ENCODE measurements around the gene SCFD1. TPM values are rescaled to one million over a fixed set of nuclear protein-coding genes. Genes with fewer than 3 reads are reported as not detected.

Gene SCFD1
- total RNA-seq, 1 donor from 2014 or later, result 72.6 TPM

GRCh38 chr14:30648471-30648870 lies 26.4 kb downstream of the SCFD1 start:
- ATAC-seq (no peak), DNase-seq (no peak)
- intact Hi-C loops (cut with DNase I), result no loop called here
- Histone ChIP-seq H3K27ac (no peak overlapping the region), H3K27me3 (no peaks in the 10 kb centered on the region), H3K9me3 (no peaks in the 10 kb centered on the region), H3K4me1 (no peaks in the 10 kb centered on the region), H3K4me3 (no peak overlapping the region), H3K36me3 (peaks cover 76% of the 10 kb centered on the region)
- TF ChIP-seq CTCF (IDR thresholded peaks at IDR 0.05), result no peak

GRCh38 chr14:30651937-30652336 lies 29.8 kb downstream of the SCFD1 start:
- DNase-seq, result no peak
- no peaks in the 10 kb centered on the region for H3K9me3 ChIP-seq
- H3K27ac ChIP-seq, result no peak overlapping the region
- no peak for ATAC-seq
- no peak overlapping the region for H3K4me3 ChIP-seq
- no peaks in the 10 kb centered on the region for H3K4me1 ChIP-seq
- peaks cover 87% of the 10 kb centered on the region for H3K36me3 ChIP-seq
- H3K27me3 ChIP-seq, result no peaks in the 10 kb centered on the region
- TF ChIP-seq CTCF (IDR thresholded peaks at IDR 0.05), result no peak
- intact Hi-C loops (cut with DNase I), result no loop called here

GRCh38 chr14:30655124-30655523 lies 33.0 kb downstream of the SCFD1 start:
- Histone ChIP-seq H3K27me3 (no peaks in the 10 kb centered on the region), H3K36me3 (peaks cover 81% of the 10 kb centered on the region), H3K27ac (no peak overlapping the region), H3K4me1 (no peaks in the 10 kb centered on the region), H3K4me3 (no peak overlapping the region), H3K9me3 (no peaks in the 10 kb centered on the region)
- TF ChIP-seq CTCF (IDR thresholded peaks at IDR 0.05), result no peak
- intact Hi-C loops (cut with DNase I), result no loop called here
- ATAC-seq, result no peak
- DNase-seq, result no peak

GRCh38 chr14:30655658-30656057 lies 33.5 kb downstream of the SCFD1 start:
- no peak overlapping the region for H3K27ac ChIP-seq

GRCh38 chr14:30656190-30656632 lies 34.1 kb downstream of the SCFD1 start:
- Histone ChIP-seq H3K27ac (no peak overlapping the region), H3K9me3 (no peaks in the 10 kb centered on the region), H3K36me3 (peaks cover 79% of the 10 kb centered on the region), H3K27me3 (no peaks in the 10 kb centered on the region), H3K4me1 (no peaks in the 10 kb centered on the region), H3K4me3 (no peak overlapping the region)
- peak; percentile 74 for TF ChIP-seq CTCF (IDR thresholded peaks at IDR 0.05)
- intact Hi-C loops (cut with DNase I), result no loop called here
- peak; percentile 84 for ATAC-seq
- no peak for DNase-seq

More at GRCh38 chr14:30655658-30656057, 33.5 kb downstream of the SCFD1 start:
- Histone ChIP-seq H3K4me3 (no peak overlapping the region), H3K36me3 (peaks cover 79% of the 10 kb centered on the region), H3K27me3 (no peaks in the 10 kb centered on the region), H3K9me3 (no peaks in the 10 kb centered on the region), H3K4me1 (no peaks in the 10 kb centered on the region)
- intact Hi-C loops (cut with DNase I), result no loop called here
- no peak for TF ChIP-seq CTCF (IDR thresholded peaks at IDR 0.05)
- no peak for ATAC-seq
- no peak for DNase-seq

GRCh38 chr14:30657050-30657449 lies 34.9 kb downstream of the SCFD1 start:
- Histone ChIP-seq H3K27me3 (no peaks in the 10 kb centered on the region), H3K36me3 (peaks cover 70% of the 10 kb centered on the region), H3K9me3 (no peaks in the 10 kb centered on the region), H3K4me3 (no peak overlapping the region), H3K4me1 (no peaks in the 10 kb centered on the region), H3K27ac (no peak overlapping the region)
- TF ChIP-seq CTCF (IDR thresholded peaks at IDR 0.05), result no peak
- intact Hi-C loops (cut with DNase I), result no loop called here
- ATAC-seq, result no peak
- no peak for DNase-seq

All from upper lobe of right lung (tissue), 1 donor.